GM19372 (cell line): ENCODE results near the gene ZNF506.
"Not testable (repeated sequence)": the region's sequence is repeated elsewhere in the genome, so short reads cannot be mapped to it uniquely, and the experiment has no call there.

Experiments used
- ATAC-seq: cut with Tn5 transposase; IDR thresholded peaks from one replicate; pipeline ENCODE4 v1.9.1; 2021; ENCODE audit warnings: mild to moderate bottlenecking, low read depth, moderate library complexity; ENCODE audit not compliant: unreplicated experiment

Gene ZNF506

GRCh38 chr19:19782783-19783182 lies 38.8 kb downstream of the ZNF506 start:
- no peak for ATAC-seq

GRCh38 chr19:19781791-19782190 lies 39.8 kb downstream of the ZNF506 start:
- ATAC-seq, result not testable (repeated sequence)

GRCh38 chr19:19778666-19779065 lies 42.9 kb downstream of the ZNF506 start:
- no peak for ATAC-seq

- no peak for ATAC-seq
Observed at GRCh38 chr19:19777692-19778091, 43.9 kb downstream of the ZNF506 start.

GRCh38 chr19:19776206-19777008 lies 45.1 kb downstream of the ZNF506 start:
- peak; percentile 97 for ATAC-seq

GRCh38 chr19:19775891-19776205 lies 45.7 kb downstream of the ZNF506 start:
- peak; percentile 1 for ATAC-seq

- ATAC-seq, result no peak
Observed at GRCh38 chr19:19774354-19775033, 47.1 kb downstream of the ZNF506 start.

GRCh38 chr19:19771963-19772362 lies 49.6 kb downstream of the ZNF506 start:
- ATAC-seq, result not testable (repeated sequence)

GRCh38 chr19:19769971-19770370 lies 51.6 kb downstream of the ZNF506 start:
- ATAC-seq, result not testable (repeated sequence)

- ATAC-seq, result no peak
Observed at GRCh38 chr19:19758164-19758563, 63.4 kb downstream of the ZNF506 start.

- no peak for ATAC-seq
Observed at GRCh38 chr19:19752760-19753403, 68.7 kb downstream of the ZNF506 start.

GRCh38 chr19:19751846-19752245 lies 69.7 kb downstream of the ZNF506 start:
- no peak for ATAC-seq

- ATAC-seq, result no peak
Observed at GRCh38 chr19:19750842-19751790, 70.4 kb downstream of the ZNF506 start.

GRCh38 chr19:19749908-19750841 lies 71.4 kb downstream of the ZNF506 start:
- no peak for ATAC-seq

- ATAC-seq, result no peak
Observed at GRCh38 chr19:19749117-19749907, 72.2 kb downstream of the ZNF506 start.

- ATAC-seq, result no peak
Observed at GRCh38 chr19:19748249-19748938, 73.2 kb downstream of the ZNF506 start.

- no peak for ATAC-seq
Observed at GRCh38 chr19:19747357-19748220, 74.0 kb downstream of the ZNF506 start.
